OCI-LY7 (cell line): ENCODE results near the gene SPEN.

Experiments
- EZH2phosphoT487 ChIP-seq: fragments of 200-600 bp; sonication (generic); IDR thresholded peaks from 2 replicates; pipeline ENCODE4 v1.6.1; 2018; ENCODE audit warnings: low read depth, borderline replicate concordance, mild to moderate bottlenecking, mixed run types, antibody characterized with exemption, low read length, moderate library complexity, mixed read lengths
- TF ChIP-seq, protein P1 (sequence below): fragments of 200-600 bp; sonication (generic); conservative IDR thresholded peaks from 2 replicates; pipeline ENCODE4 v1.5.1; 2014; ENCODE audit warnings: mild to moderate bottlenecking, antibody characterized with exemption, low read length, moderate library complexity, mixed read lengths

- TF ChIP-seq, protein P1, sequence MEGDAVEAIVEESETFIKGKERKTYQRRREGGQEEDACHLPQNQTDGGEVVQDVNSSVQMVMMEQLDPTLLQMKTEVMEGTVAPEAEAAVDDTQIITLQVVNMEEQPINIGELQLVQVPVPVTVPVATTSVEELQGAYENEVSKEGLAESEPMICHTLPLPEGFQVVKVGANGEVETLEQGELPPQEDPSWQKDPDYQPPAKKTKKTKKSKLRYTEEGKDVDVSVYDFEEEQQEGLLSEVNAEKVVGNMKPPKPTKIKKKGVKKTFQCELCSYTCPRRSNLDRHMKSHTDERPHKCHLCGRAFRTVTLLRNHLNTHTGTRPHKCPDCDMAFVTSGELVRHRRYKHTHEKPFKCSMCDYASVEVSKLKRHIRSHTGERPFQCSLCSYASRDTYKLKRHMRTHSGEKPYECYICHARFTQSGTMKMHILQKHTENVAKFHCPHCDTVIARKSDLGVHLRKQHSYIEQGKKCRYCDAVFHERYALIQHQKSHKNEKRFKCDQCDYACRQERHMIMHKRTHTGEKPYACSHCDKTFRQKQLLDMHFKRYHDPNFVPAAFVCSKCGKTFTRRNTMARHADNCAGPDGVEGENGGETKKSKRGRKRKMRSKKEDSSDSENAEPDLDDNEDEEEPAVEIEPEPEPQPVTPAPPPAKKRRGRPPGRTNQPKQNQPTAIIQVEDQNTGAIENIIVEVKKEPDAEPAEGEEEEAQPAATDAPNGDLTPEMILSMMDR, result no peak
- no peak for TF ChIP-seq EZH2phosphoT487
Observed at GRCh38 chr1:15940110-15941043, 92.9 kb downstream of the SPEN start.
